ENCODE measurements around the gene MED29. TPM values are rescaled to one million over a fixed set of nuclear protein-coding genes. Genes with fewer than 3 reads are reported as not detected.

The MED29 gene
- total and polyA plus RNA-seq, 2 of the 4 experiments (the other 2 are of a cell fraction), result 17.6 to 28.8 TPM

DNA sequence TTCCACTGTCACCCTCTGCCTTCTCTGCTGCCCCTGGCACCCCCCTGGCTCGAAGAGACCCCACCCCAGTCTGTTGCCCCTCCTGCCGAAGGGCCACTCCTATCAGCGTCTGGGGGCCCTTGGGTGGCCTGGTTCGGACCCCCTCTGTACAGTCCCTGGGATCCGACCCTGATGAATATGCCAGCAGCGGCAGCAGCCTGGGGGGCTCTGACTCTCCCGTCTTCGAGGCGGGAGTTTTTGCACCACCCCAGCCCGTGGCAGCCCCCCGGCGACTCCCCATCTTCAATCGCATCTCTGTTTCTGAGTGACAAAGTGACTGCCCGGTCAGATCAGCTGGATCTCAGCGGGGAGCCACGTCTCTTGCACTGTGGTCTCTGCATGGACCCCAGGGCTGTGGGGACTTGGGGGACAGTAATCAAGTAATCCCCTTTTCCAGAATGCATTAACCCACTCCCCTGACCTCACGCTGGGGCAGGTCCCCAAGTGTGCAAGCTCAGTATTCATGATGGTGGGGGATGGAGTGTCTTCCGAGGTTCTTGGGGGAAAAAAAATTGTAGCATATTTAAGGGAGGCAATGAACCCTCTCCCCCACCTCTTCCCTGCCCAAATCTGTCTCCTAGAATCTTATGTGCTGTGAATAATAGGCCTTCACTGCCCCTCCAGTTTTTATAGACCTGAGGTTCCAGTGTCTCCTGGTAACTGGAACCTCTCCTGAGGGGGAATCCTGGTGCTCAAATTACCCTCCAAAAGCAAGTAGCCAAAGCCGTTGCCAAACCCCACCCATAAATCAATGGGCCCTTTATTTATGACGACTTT is 17.4 kb downstream of the MED29 start (continued):
- TF ChIP-seq RAD21 (IDR thresholded peaks at IDR 0.05; ENCODE audit: low read length), result no peak
- TF ChIP-seq CHD1 (IDR thresholded peaks at IDR 0.05; ENCODE audit: low read depth, low read length), result peak; percentile 88; the same call in 1 of the 2 replicates
- no peak for TF ChIP-seq RFX5 (IDR thresholded peaks at IDR 0.05; ENCODE audit: low read depth, low read length)

GRCh38 chr19:39409208-39410016 is 18.2 kb downstream of the MED29 start:
- H3K56ac ChIP-seq (ENCODE audit: extremely low read depth, insufficient read depth, low read length), result peak overlapping the region; percentile 98
- H4K5ac ChIP-seq (ENCODE audit: low read depth, low read length), result peak overlapping the region; percentile 73
- peak overlapping the region; percentile 94 to 95 for H4K8ac ChIP-seq (ENCODE audit: low read depth in 2 of 2, low read length in 2 of 2)
- no peak overlapping the region for H2BK20ac ChIP-seq (ENCODE audit: low read depth, low read length)
- peaks cover 5 to 40% of the 10 kb centered on the region in 2 experiments; a peak in 3 of 4 replicates for H3K79me1 ChIP-seq (ENCODE audit: low read depth in 1 of 2, low read length in 2 of 2)
- peaks cover 35% of the 10 kb centered on the region for H4K20me1 ChIP-seq (ENCODE audit: insufficient read depth, low read length)
- dilution Hi-C loops (cut with HindIII; ENCODE audit: low sequenced_read_pairs, unreplicated experiment), result no loop called here
- peak overlapping the region; percentile 97 for H2AK9ac ChIP-seq (replicated peaks; ENCODE audit: low read depth, low read length, poor library complexity)
- H3K4ac ChIP-seq (ENCODE audit: low read depth, low read length), result peak overlapping the region; percentile 98
- H3K14ac ChIP-seq (replicated peaks; ENCODE audit: low read depth, low read length), result peak overlapping the region; percentile 99
- H3K4me2 ChIP-seq (ENCODE audit: low read depth, low read length), result peak overlapping the region; percentile 96
- ChIA-PET CTCF (no interaction called here), POLR2A (ENCODE audit: unreplicated experiment) (interaction anchor here (0.6 kb wide), 1 partner anchor 19 kb away, joined by 4 read pairs; no protein-coding TSS in a partner anchor)
- intact Hi-C loops (cut with micrococcal nuclease), result no loop called here
- DNase-seq, result peak; percentile 61
- no peaks in the 10 kb centered on the region for H3K9me3 ChIP-seq (ENCODE audit: control insufficient read depth, insufficient read depth, low read length)
- no TSS peak for BruUV-seq (replicated peaks)
- peak overlapping the region; percentile 87 for H2AK5ac ChIP-seq (ENCODE audit: low read depth, low read length)
- no peaks in the 10 kb centered on the region for H3K9me1 ChIP-seq (ENCODE audit: insufficient read depth, low read length)
- H3K27ac ChIP-seq (ENCODE audit: insufficient read depth, low read length), result peak overlapping the region; percentile 97
- H2BK5ac ChIP-seq (ENCODE audit: low read depth, low read length, poor library complexity, severe bottlenecking), result peak overlapping the region; percentile 87
- WGBS, 2 experiments (ENCODE audit: extremely low coverage in 2 of 2, insufficient read length in 1 of 2), result 3% methylated on average over 8 of the region's 52 CpGs; no CpG with 5 or more reads in 1 of the 2 experiments
- H3K27me3 ChIP-seq (ENCODE audit: control insufficient read depth, insufficient read depth, low read length), result no peaks in the 10 kb centered on the region
- peak overlapping the region; percentile 93 for H3K9ac ChIP-seq (ENCODE audit: low read depth, low read length)
- H2BK120ac ChIP-seq (ENCODE audit: low read depth, low read length), result peak overlapping the region; percentile 84
- H3K18ac ChIP-seq (ENCODE audit: low read depth, low read length), result peak overlapping the region; percentile 83
- peak overlapping the region; percentile 84; the same call in 1 of the 3 replicates for H2BK15ac ChIP-seq (ENCODE audit: low read depth, low read length)
- peaks cover 17% of the 10 kb centered on the region for H3K4me1 ChIP-seq (ENCODE audit: control insufficient read depth, insufficient read depth, low read length)
- H3K23ac ChIP-seq (ENCODE audit: low read depth, low read length), result peak overlapping the region; percentile 95
- peak overlapping the region; percentile 58 for H3K4me3 ChIP-seq (ENCODE audit: insufficient read depth, low read depth, low read length)
- peak; percentile 1; the same call in 1 of the 2 replicates for ATAC-seq (ENCODE audit: low read depth)
- H4K91ac ChIP-seq (ENCODE audit: insufficient read depth, low read depth, low read length), result peak overlapping the region; percentile 96
- peak overlapping the region; percentile 78 for H2AFZ ChIP-seq (replicated peaks; ENCODE audit: low read length, poor library complexity)
- peaks cover 15% of the 10 kb centered on the region for H3K36me3 ChIP-seq (ENCODE audit: control insufficient read depth, insufficient read depth, low read length)
- in situ Hi-C loops (cut with MboI; ENCODE audit: low sequenced_read_pairs), result no loop called here
- TF ChIP-seq, protein P1, sequence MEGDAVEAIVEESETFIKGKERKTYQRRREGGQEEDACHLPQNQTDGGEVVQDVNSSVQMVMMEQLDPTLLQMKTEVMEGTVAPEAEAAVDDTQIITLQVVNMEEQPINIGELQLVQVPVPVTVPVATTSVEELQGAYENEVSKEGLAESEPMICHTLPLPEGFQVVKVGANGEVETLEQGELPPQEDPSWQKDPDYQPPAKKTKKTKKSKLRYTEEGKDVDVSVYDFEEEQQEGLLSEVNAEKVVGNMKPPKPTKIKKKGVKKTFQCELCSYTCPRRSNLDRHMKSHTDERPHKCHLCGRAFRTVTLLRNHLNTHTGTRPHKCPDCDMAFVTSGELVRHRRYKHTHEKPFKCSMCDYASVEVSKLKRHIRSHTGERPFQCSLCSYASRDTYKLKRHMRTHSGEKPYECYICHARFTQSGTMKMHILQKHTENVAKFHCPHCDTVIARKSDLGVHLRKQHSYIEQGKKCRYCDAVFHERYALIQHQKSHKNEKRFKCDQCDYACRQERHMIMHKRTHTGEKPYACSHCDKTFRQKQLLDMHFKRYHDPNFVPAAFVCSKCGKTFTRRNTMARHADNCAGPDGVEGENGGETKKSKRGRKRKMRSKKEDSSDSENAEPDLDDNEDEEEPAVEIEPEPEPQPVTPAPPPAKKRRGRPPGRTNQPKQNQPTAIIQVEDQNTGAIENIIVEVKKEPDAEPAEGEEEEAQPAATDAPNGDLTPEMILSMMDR (conservative IDR thresholded peaks at IDR 0.05; ENCODE audit: low read depth, low read length), result no peak
- TF ChIP-seq MAZ (IDR thresholded peaks at IDR 0.05; ENCODE audit: borderline replicate concordance, low read depth, low read length), result peak; percentile 81; the same call in 1 of the 2 replicates
- TF ChIP-seq RAD21 (IDR thresholded peaks at IDR 0.05; ENCODE audit: low read length), result no peak
- peak; percentile 97 for TF ChIP-seq POLR2A (IDR thresholded peaks at IDR 0.05; ENCODE audit: low read depth, low read length)
- no peak for TF ChIP-seq MXI1 (IDR thresholded peaks at IDR 0.05; ENCODE audit: borderline replicate concordance, low read depth, low read length)
- no peak for TF ChIP-seq NFE2L2 (IDR thresholded peaks at IDR 0.05; ENCODE audit: low read depth, low read length)
- TF ChIP-seq USF2 (IDR thresholded peaks at IDR 0.05; ENCODE audit: low read depth, low read length), result peak; percentile 61; the same call in 1 of the 2 replicates
- no peak for TF ChIP-seq RCOR1 (IDR thresholded peaks at IDR 0.05; ENCODE audit: insufficient replicate concordance, low read length)
- 0 out of 2 replicates have a peak, but pooled peaks have one; percentile 8 for TF ChIP-seq BHLHE40 (IDR thresholded peaks at IDR 0.05; ENCODE audit: low read depth, low read length)
- no peak for TF ChIP-seq RFX5 (IDR thresholded peaks at IDR 0.05; ENCODE audit: low read depth, low read length)
